Measurements from ENCODE around the gene CH25H.

GRCh38 chr10:89237849-89238248, 30.7 kb upstream of the CH25H start:
- TF ChIP-seq EZH2 (IDR thresholded peaks at IDR 0.05; ENCODE audit: low read length) (no peak), CTCF (optimal IDR thresholded peaks at IDR 0.05 in 1 of 3, IDR thresholded peaks at IDR 0.05 in 1 of 3, conservative IDR thresholded peaks at IDR 0.05 in 1 of 3; ENCODE audit: extremely low read depth in 1 of 3, insufficient read depth in 2 of 3, low read length in 3 of 3) (no peak)
